Stomach (tissue), 4 donors: ENCODE results near the gene RANBP10.

Experiments used
- CTCF ChIP-seq, 7 experiments: fragments of 450-650 bp in 4 of 7; fragments of 200-600 bp in 3 of 7; sonication (generic) in 3 of 7; IDR thresholded peaks; one replicate each; pipeline ENCODE4 v1.5.1; 2016 to 2019; ENCODE audit warnings: antibody characterized with exemption in 7 of 7, control low read depth in 2 of 7, mild to moderate bottlenecking in 1 of 7
- EP300 ChIP-seq: sonication (generic); formaldehyde crosslinking; IDR thresholded peaks from one replicate; pipeline ENCODE4 v1.6.1; 2017; ENCODE audit warnings: antibody characterized with exemption
- POLR2A ChIP-seq, 4 donors: fragments of 450-650 bp; IDR thresholded peaks; one replicate each; pipeline ENCODE4 v1.6.1; 2016; ENCODE audit warnings: antibody characterized with exemption in 4 of 4, control low read depth in 2 of 4, mild to moderate bottlenecking in 1 of 4, moderate library complexity in 1 of 4

- TF ChIP-seq CTCF (IDR thresholded peaks at IDR 0.05) (no peak), POLR2A (IDR thresholded peaks at IDR 0.05) (no peak), EP300 (no peak)
Measured at GRCh38 chr16:67800338-67800926, 5.9 kb downstream of the RANBP10 start.
